GM12878 (cell line): ENCODE results near the gene ANXA5. TPM values are rescaled to one million over a fixed set of nuclear protein-coding genes. Genes with fewer than 3 reads are reported as not detected.

Experiments used
- ATAC-seq: fragments of 200-7000 bp; cut with Tn5 transposase; 3 replicates; pipeline ENCODE4 v1.9.1; 2020; ENCODE audit warnings: mild to moderate bottlenecking, moderate library complexity
- BruUV-seq: library from RNA; stranded (reverse); fragments of 400-500 nt; replicated peaks from 2 replicates; lab custom pipeline; 2021; lab: Mats Ljungman, UMichigan
- CTCF ChIA-PET: fragments of 300-600 bp; sonication (Branson Sonifier 250); formaldehyde crosslinking; extraction: SDS; loops from one replicate; lab custom pipeline; 2021; ENCODE audit warnings: inconsistent platforms; lab: Yijun Ruan, JAX
- POLR2A ChIA-PET: fragments of 350-600 bp; formaldehyde crosslinking; extraction: SDS; loops from one replicate; lab custom pipeline; 2021; ENCODE audit warnings: inconsistent platforms; lab: Charles Lee
- RAD21 ChIA-PET: fragments of 300-600 bp; sonication (Branson Sonifier 250); formaldehyde crosslinking; loops from one replicate; lab custom pipeline; 2023; ENCODE audit warnings: antibody characterized with exemption; ENCODE audit not compliant: unreplicated experiment; lab: Charles Lee
- SMC1A ChIA-PET: fragments of 300-600 bp; sonication (Branson Sonifier 250); formaldehyde crosslinking; loops from one replicate; lab custom pipeline; 2023; ENCODE audit not compliant: unreplicated experiment, uncharacterized antibody; lab: Charles Lee
- DNase-seq: peaks from one replicate; pipeline ENCODE4 v3.0.0-alpha.2; 2011; ENCODE audit warnings: low read depth, low spot score
- FAIRE-seq: peaks from 3 replicates; lab custom pipeline; 2011; peaks lifted over from hg19 to GRCh38; lab: Jason Lieb, UNC
- H2AFZ ChIP-seq: 2 replicates; pipeline ENCODE4 v1.6.0; 2011; ENCODE audit warnings: low read depth, low read length, control low read depth; ENCODE audit not compliant: control insufficient read depth
- H3K27ac ChIP-seq: 2 replicates; pipeline ENCODE4 v1.5.1; 2011; ENCODE audit warnings: control low read depth; ENCODE audit not compliant: control insufficient read depth, insufficient read depth
- H3K27me3 ChIP-seq, 2 experiments: replicated peaks in 1 of 2; 2 replicates each; pipeline versions ENCODE4 v1.6.0 to v1.6.1; 2011; ENCODE audit warnings: low read length in 1 of 2; ENCODE audit not compliant: control insufficient read depth in 2 of 2, insufficient read depth in 2 of 2
- H3K36me3 ChIP-seq, 2 experiments: 2 replicates each; pipeline ENCODE4 v1.5.1; 2011; ENCODE audit warnings: low read length in 1 of 2; ENCODE audit not compliant: control insufficient read depth in 2 of 2, insufficient read depth in 2 of 2
- H3K4me1 ChIP-seq: 2 replicates; pipeline ENCODE4 v1.6.1; 2011; ENCODE audit warnings: mild to moderate bottlenecking, low read length, moderate library complexity, mixed read lengths; ENCODE audit not compliant: control insufficient read depth, insufficient read depth
- H3K4me2 ChIP-seq: 2 replicates; pipeline ENCODE4 v1.6.0; 2011; ENCODE audit warnings: control low read depth; ENCODE audit not compliant: control insufficient read depth, insufficient read depth
- H3K4me3 ChIP-seq: fragments of 200-600 bp; sonication (generic); 2 replicates; pipeline ENCODE4 v1.5.1; 2016
- H3K79me2 ChIP-seq: 2 replicates; pipeline ENCODE4 v1.6.0; 2011; ENCODE audit warnings: low read length; ENCODE audit not compliant: control insufficient read depth, insufficient read depth
- H3K9ac ChIP-seq: 2 replicates; pipeline ENCODE4 v1.8.0; 2011; ENCODE audit warnings: low read length, control low read depth, mixed read lengths; ENCODE audit not compliant: control insufficient read depth, insufficient read depth
- H3K9me3 ChIP-seq: replicated peaks from 3 replicates; pipeline ENCODE4 v1.5.1; 2011; ENCODE audit warnings: mild to moderate bottlenecking, low read length; ENCODE audit not compliant: control insufficient read depth, insufficient read depth
- H4K20me1 ChIP-seq: 2 replicates; pipeline ENCODE4 v1.6.0; 2011; ENCODE audit not compliant: control insufficient read depth, insufficient read depth
- BCL3 ChIP-seq: IDR thresholded peaks from 2 replicates; pipeline ENCODE4 v1.6.1; 2011; ENCODE audit warnings: borderline replicate concordance, low read depth, mild to moderate bottlenecking, moderate library complexity, low read length; ENCODE audit not compliant: insufficient read depth, poor library complexity, severe bottlenecking
- BMI1 ChIP-seq: fragments of 450-650 bp; IDR thresholded peaks from 2 replicates; pipeline ENCODE4 v1.6.1; 2016; ENCODE audit warnings: mild to moderate bottlenecking, moderate library complexity, borderline replicate concordance
- CBX3 ChIP-seq: fragments of 200-600 bp; sonication (generic); IDR thresholded peaks from 2 replicates; pipeline ENCODE4 v1.6.1; 2016; ENCODE audit warnings: low read depth, borderline replicate concordance
- CHD1 ChIP-seq: IDR thresholded peaks from 2 replicates; pipeline ENCODE4 v1.6.1; 2012; ENCODE audit warnings: low read depth, low read length, improper control_type of control experiment
- E2F4 ChIP-seq: IDR thresholded peaks from 2 replicates; pipeline ENCODE4 v1.6.1; 2012; ENCODE audit warnings: low read depth, low read length, improper control_type of control experiment
- FOS ChIP-seq: IDR thresholded peaks from 3 replicates; pipeline ENCODE4 v1.6.1; 2011; ENCODE audit warnings: borderline replicate concordance; ENCODE audit not compliant: insufficient read length; ENCODE audit errors: extremely low read depth
- JUND ChIP-seq: IDR thresholded peaks from 2 replicates; pipeline ENCODE4 v1.6.1; 2012; ENCODE audit warnings: low read depth, mild to moderate bottlenecking, low read length, improper control_type of control experiment, moderate library complexity
- KDM1A ChIP-seq: fragments of 200-600 bp; sonication (generic); IDR thresholded peaks from 2 replicates; pipeline ENCODE4 v1.6.1; 2016; ENCODE audit warnings: borderline replicate concordance
- PAX8 ChIP-seq: fragments of 450-650 bp; IDR thresholded peaks from 2 replicates; pipeline ENCODE4 v1.6.1; 2017; ENCODE audit warnings: mild to moderate bottlenecking, moderate library complexity
- PBX3 ChIP-seq: IDR thresholded peaks from 2 replicates; pipeline ENCODE4 v1.6.1; 2011; ENCODE audit warnings: mild to moderate bottlenecking, low read depth, low read length, moderate library complexity; ENCODE audit not compliant: insufficient replicate concordance
- RB1 ChIP-seq: fragments of 450-650 bp; formaldehyde crosslinking; IDR thresholded peaks from 2 replicates; pipeline ENCODE4 v1.6.1; 2017; ENCODE audit warnings: mild to moderate bottlenecking, borderline replicate concordance
- RELA ChIP-seq: fragments of 450-650 bp; IDR thresholded peaks from 2 replicates; pipeline ENCODE4 v1.8.0; 2014; ENCODE audit warnings: borderline replicate concordance; ENCODE audit not compliant: partially characterized antibody
- SIN3A ChIP-seq: IDR thresholded peaks from 2 replicates; pipeline ENCODE4 v1.6.1; 2012; ENCODE audit warnings: low read depth, low read length, improper control_type of control experiment
- STAT3 ChIP-seq: IDR thresholded peaks from 2 replicates; pipeline ENCODE4 v1.6.1; 2011; ENCODE audit warnings: low read depth, low read length, improper control_type of control experiment
- SUPT20H ChIP-seq: IDR thresholded peaks from 2 replicates; pipeline ENCODE4 v1.6.1; 2011; ENCODE audit warnings: low read depth, mild to moderate bottlenecking, low read length, moderate library complexity, borderline replicate concordance; ENCODE audit not compliant: control insufficient read depth
- TARDBP ChIP-seq: IDR thresholded peaks from 2 replicates; pipeline ENCODE4 v1.6.1; 2016; ENCODE audit warnings: borderline replicate concordance
- TCF7 ChIP-seq: IDR thresholded peaks from 2 replicates; pipeline ENCODE4 v1.6.1; 2014; ENCODE audit warnings: antibody characterized with exemption, borderline replicate concordance
- ZBTB4 ChIP-seq: fragments of 450-650 bp; formaldehyde crosslinking; IDR thresholded peaks from 2 replicates; pipeline ENCODE4 v1.4.0; 2022; ENCODE audit warnings: mild to moderate bottlenecking, moderate library complexity
- ZNF384 ChIP-seq: IDR thresholded peaks from 2 replicates; pipeline ENCODE4 v1.6.1; 2012; ENCODE audit warnings: low read depth, mild to moderate bottlenecking, low read length, improper control_type of control experiment, borderline replicate concordance
- WGBS: methylation state at CpG from one replicate; pipeline ENCODE4 v1.1.6; 2016; ENCODE audit warnings: low lambda C conversion rate; ENCODE audit not compliant: insufficient replicate concordance, insufficient coverage; ENCODE audit errors: missing lambda C conversion rate; 5-methylcytosine and 5-hydroxymethylcytosine counted together
- in situ Hi-C: fragments of 300-500 bp; cut with MboI; formaldehyde crosslinking; loops from 9 replicates; pipeline ENCODE4 v1.14.3; 2018; ENCODE audit warnings: mixed read lengths
- intact Hi-C: fragments of 100-400 bp; cut with micrococcal nuclease; formaldehyde crosslinking; loops from one replicate; pipeline ENCODE4 v1.14.2; 2022; ENCODE audit not compliant: unreplicated experiment
- polyA plus RNA-seq, 11 experiments: library from polyadenylated mRNA; depleted of rRNA in 4 of 11; unstranded in 6 of 11; stranded (reverse) in 5 of 11; fragments of >200 nt; fragmentation: Nextera tagmentation in 4 of 11; fragmentation: Illumina TruSeq in 1 of 11; extraction: Ambion mirVana in 4 of 11; extraction: Trizol in 1 of 11; gene quantifications; 1 replicate in 1 of 11; 2 replicates in 10 of 11; pipeline versions ENCODE4 v1.2.1 to v1.2.3, GENCODE V29; 2011 to 2016; ENCODE audit warnings: inconsistent platforms in 2 of 11, missing spikeins in 2 of 11, low read depth in 1 of 11
- total RNA-seq, 4 experiments: library from RNA; depleted of rRNA in 3 of 4; stranded (reverse); fragments of >200 nt in 3 of 4; fragmentation: Illumina TruSeq in 1 of 4; extraction: Trizol in 1 of 4; gene quantifications; 2 replicates each; pipeline versions ENCODE4 v1.2.1 to v1.2.3, GENCODE V29; 2013 to 2021

Gene ANXA5
- total and polyA plus RNA-seq, 10 of the 15 experiments (the other 5 are each of a cell fraction or from before 2014, with no cell fraction given): 101 to 249 (median 169) TPM

- no CpG with 5 or more reads among the region's 1 CpG for WGBS
- SMC1A ChIA-PET: no interaction called here
- POLR2A ChIA-PET: no interaction called here
These were observed 22.6 kb downstream of the ANXA5 start for GRCh38 chr4:121674191-121674590.

More at GRCh38 chr4:121674191-121674590, 22.6 kb downstream of the ANXA5 start:
- TF ChIP-seq RELA (no peak), RB1 (no peak), ZBTB4 (CRISPR knock-in tag) (no peak), SIN3A (no peak), KDM1A (no peak), SUPT20H (no peak), CBX3 (no peak), TCF7 (no peak), JUND (no peak), BCL3 (no peak), STAT3 (no peak), BMI1 (no peak), FOS (no peak), E2F4 (no peak), CHD1 (no peak), TARDBP (no peak), PBX3 (no peak), ZNF384 (no peak), PAX8 (no peak)
- ATAC-seq (no peak), FAIRE-seq (no peak), DNase-seq (no peak)
- Histone ChIP-seq H3K36me3 (peaks cover 3 to 36% of the 10 kb centered on the region in 2 experiments), H3K4me2 (no peak overlapping the region), H2AFZ (no peak overlapping the region), H3K4me3 (no peak overlapping the region), H4K20me1 (no peaks in the 10 kb centered on the region), H3K79me2 (no peaks in the 10 kb centered on the region), H3K9ac (no peak overlapping the region), H3K27me3 (no peaks in the 10 kb centered on the region), H3K27ac (no peak overlapping the region), H3K4me1 (no peaks in the 10 kb centered on the region), H3K9me3 (no peaks in the 10 kb centered on the region)
- CTCF ChIA-PET: no interaction called here
- in situ Hi-C loops: no loop called here
- RAD21 ChIA-PET: no interaction called here
- intact Hi-C loops: no loop called here
- no TSS peak for BruUV-seq
